Small intestine (tissue), 7 donors: ENCODE results near the gene VASN. TPM values are rescaled to one million over a fixed set of nuclear protein-coding genes. Genes with fewer than 3 reads are reported as not detected.
"Not testable (repeated sequence)": the region's sequence is repeated elsewhere in the genome, so short reads cannot be mapped to it uniquely, and the experiment has no call there.

Source experiments
- DNase-seq, 2 donors: peaks; one replicate each; pipeline versions ENCODE4 v3.0.0 to v3.0.0-alpha.2; 2013
- FAIRE-seq: peaks from 2 replicates; lab custom pipeline; 2012; peaks lifted over from hg19 to GRCh38; lab: Jason Lieb, UNC
- H3K27ac ChIP-seq, 3 donors: one replicate each; pipeline ENCODE4 v1.5.1; 2013; ENCODE audit warnings: low read length in 2 of 3, mild to moderate bottlenecking in 2 of 3, control low read depth in 1 of 3, inconsistent platforms in 1 of 3, low read depth in 1 of 3, moderate library complexity in 1 of 3
- H3K27me3 ChIP-seq, 3 donors: one replicate each; pipeline ENCODE4 v1.6.1; 2013; ENCODE audit warnings: low read length in 3 of 3, inconsistent platforms in 1 of 3; ENCODE audit not compliant: control insufficient read depth in 3 of 3, insufficient read depth in 3 of 3
- H3K36me3 ChIP-seq, 3 donors: one replicate each; pipeline ENCODE4 v1.6.1; 2013; ENCODE audit warnings: low read length in 3 of 3, inconsistent platforms in 1 of 3, low read depth in 1 of 3, mild to moderate bottlenecking in 1 of 3, moderate library complexity in 1 of 3; ENCODE audit not compliant: control insufficient read depth in 3 of 3, insufficient read depth in 2 of 3
- H3K4me1 ChIP-seq, 3 donors: one replicate each; pipeline ENCODE4 v1.6.1; 2013; ENCODE audit warnings: low read length in 2 of 3, inconsistent platforms in 1 of 3, low read depth in 1 of 3, mild to moderate bottlenecking in 1 of 3, moderate library complexity in 1 of 3; ENCODE audit not compliant: control insufficient read depth in 3 of 3, insufficient read depth in 2 of 3
- H3K4me3 ChIP-seq, 3 donors: one replicate each; pipeline ENCODE4 v1.5.1; 2013; ENCODE audit warnings: low read length in 3 of 3, control low read depth in 1 of 3, inconsistent platforms in 1 of 3, low read depth in 1 of 3, mild to moderate bottlenecking in 1 of 3, moderate library complexity in 1 of 3
- H3K9me3 ChIP-seq, 2 donors: one replicate each; pipeline ENCODE4 v1.6.1; 2013; ENCODE audit warnings: low read depth in 1 of 2, low read length in 1 of 2; ENCODE audit not compliant: control insufficient read depth in 2 of 2, insufficient read depth in 1 of 2
- WGBS, 3 donors: extraction: QIAGEN DNeasy Blood & Tissue Kit; methylation state at CpG; one replicate each; pipeline ENCODE4 v1.1.7; 2013; 5-methylcytosine and 5-hydroxymethylcytosine counted together
- polyA plus RNA-seq, 4 donors: library from polyadenylated mRNA; stranded (reverse) in 3 of 4; unstranded in 1 of 4; fragments of 200-250 nt in 3 of 4; fragments of 120-200 nt in 1 of 4; gene quantifications; one replicate each; pipeline versions ENCODE4 v1.2.1 to v1.2.3, GENCODE V29; 2013
- donor health status: healthy with polysubstance abuse.
- donor health status: control.
- donor health status: control.
- donor health status: Bipolar disorder and iron deficiency.
- donor health status: healthy.

Gene VASN
- polyA plus RNA-seq, 4 donors, result 0.45 to 11.4 (median 2.2) TPM

DNA sequence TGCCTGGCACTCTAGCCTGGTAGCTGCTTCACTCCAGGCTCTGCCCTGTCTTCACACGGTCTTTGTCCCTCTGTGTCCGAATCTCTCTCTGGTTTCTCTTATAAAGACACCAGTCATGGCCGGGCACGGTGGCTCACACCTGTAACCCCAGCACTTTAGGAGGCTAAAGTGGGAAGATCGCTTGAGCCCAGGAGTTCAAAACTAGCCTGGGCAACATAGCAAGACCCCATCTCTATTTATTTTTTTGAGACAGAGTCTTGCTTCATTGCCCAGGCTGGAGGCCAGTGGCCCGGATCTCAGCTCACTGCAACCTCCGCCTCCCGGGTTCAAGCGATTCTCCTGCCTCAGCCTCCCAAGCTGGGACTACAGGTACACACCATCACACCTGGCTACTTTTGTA is 37.9 kb upstream of the VASN start:
- 74 to 91% (median 81%) methylated on average over 9 of the region's 9 CpGs for WGBS, 3 donors
- H3K27ac ChIP-seq, FAIRE-seq: not testable (repeated sequence)

DNA sequence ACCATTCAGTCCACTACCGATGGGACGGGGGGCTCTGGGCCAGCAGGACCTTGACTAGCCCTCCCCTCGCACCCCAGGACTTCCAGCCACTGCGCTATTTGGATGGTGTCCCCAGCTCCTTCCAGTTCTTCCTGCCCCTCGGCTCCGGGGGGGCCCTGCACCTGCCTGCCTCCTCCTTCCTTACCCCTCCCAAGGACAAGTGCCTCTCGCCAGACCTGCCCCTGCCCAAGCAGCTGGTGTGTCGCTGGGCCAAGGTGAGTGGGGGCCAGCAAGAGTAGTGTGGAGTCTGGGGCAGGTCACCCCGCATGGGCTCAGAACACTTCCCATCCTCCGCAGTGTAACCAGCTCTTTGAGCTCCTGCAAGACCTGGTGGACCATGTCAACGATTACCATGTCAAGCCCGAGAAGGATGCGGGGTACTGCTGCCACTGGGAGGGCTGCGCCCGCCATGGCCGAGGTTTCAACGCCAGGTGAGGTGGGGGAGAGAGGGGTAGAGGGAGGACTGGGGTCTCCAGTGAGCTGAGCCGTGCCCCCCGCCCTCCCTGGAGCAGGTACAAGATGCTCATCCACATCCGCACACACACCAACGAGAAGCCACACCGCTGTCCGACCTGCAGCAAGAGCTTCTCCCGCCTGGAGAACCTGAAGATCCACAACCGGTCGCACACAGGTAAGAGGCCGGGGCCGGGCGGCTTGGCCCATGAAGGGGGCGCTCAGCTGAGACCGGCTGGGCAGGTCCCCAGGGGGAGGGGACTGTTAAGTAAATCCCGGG is 36.7 kb upstream of the VASN start:
- no peaks in the 10 kb centered on the region for H3K27me3 ChIP-seq
- H3K4me1 ChIP-seq, result no peaks in the 10 kb centered on the region
- FAIRE-seq (no peak), DNase-seq (no peak)
- H3K4me3 ChIP-seq, result no peak overlapping the region
- H3K9me3 ChIP-seq, result no peaks in the 10 kb centered on the region
- peaks cover 0 to 67% (median 2%) of the 10 kb centered on the region in 3 donors for H3K36me3 ChIP-seq
- H3K27ac ChIP-seq, result no peak overlapping the region
- WGBS, 3 donors, result 67 to 82% (median 81%) methylated on average over 32 of the region's 32 CpGs

More for the DNA sequence above, 37.9 kb upstream of the VASN start:
- peaks cover 0 to 55% (median 0%) of the 10 kb centered on the region in 3 donors for H3K36me3 ChIP-seq
- H3K27me3 ChIP-seq, DNase-seq, H3K4me1 ChIP-seq, H3K9me3 ChIP-seq, H3K4me3 ChIP-seq: not testable (repeated sequence)

DNA sequence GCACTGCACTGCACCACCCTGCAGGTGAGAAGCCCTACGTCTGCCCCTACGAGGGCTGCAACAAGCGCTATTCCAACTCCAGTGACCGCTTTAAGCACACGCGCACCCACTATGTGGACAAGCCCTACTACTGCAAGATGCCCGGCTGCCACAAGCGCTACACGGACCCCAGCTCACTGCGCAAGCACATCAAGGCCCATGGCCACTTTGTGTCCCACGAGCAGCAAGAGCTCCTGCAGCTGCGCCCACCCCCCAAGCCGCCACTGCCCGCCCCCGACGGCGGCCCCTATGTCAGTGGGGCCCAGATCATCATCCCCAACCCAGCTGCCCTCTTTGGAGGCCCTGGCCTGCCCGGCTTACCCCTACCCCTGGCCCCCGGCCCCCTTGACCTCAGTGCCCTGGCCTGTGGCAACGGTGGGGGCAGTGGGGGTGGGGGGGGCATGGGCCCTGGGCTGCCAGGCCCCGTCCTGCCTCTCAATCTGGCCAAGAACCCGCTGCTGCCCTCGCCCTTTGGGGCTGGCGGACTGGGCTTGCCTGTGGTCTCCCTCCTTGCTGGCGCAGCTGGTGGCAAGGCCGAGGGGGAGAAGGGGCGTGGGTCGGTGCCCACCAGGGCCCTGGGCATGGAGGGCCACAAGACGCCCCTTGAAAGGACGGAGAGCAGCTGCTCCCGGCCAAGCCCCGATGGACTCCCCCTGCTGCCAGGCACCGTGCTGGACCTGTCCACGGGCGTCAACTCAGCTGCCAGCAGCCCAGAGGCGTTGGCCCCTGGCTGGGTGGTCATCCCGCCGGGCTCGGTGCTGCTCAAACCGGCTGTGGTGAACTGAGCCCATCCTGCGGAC is 34.7 kb upstream of the VASN start:
- DNase-seq (no peak), FAIRE-seq (no peak)
- Histone ChIP-seq H3K4me3 (no peak overlapping the region), H3K27me3 (no peaks in the 10 kb centered on the region), H3K36me3 (peaks cover 0 to 85% (median 4%) of the 10 kb centered on the region in 3 donors), H3K4me1 (no peaks in the 10 kb centered on the region), H3K9me3 (no peaks in the 10 kb centered on the region), H3K27ac (no peak overlapping the region)
- WGBS, 3 donors, result 75 to 93% (median 90%) methylated on average over 36 to 41 of the region's 41 CpGs

DNA sequence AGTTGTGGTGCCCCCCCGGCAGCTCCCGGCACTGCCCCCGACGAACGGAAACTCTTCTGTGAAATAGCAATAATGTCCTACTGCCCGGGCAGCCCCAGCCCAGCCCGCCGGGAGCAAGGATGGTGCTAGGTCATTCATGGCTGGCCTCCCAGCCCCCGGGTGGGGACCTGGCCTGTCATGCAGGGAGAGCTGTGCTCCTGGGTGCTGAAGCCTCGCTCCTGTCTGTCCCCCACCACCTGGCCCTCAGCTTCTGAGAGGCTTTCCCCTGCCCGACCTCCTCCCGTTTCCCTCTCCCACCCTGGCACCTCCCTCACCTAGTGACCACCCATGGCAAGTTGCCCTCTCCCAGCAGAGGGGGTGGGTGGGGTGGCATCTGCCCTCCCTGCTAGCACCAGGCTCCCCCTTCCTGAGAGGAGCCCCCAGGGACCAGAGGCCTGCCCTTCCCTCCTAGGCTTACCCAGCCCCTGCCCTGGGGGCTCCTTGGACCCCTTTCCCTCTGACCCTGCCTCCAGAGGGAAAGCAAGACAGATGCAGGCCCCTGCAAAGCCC is 34.0 kb upstream of the VASN start:
- H3K4me3 ChIP-seq, result no peak overlapping the region
- no peaks in the 10 kb centered on the region for H3K4me1 ChIP-seq
- H3K27ac ChIP-seq, result no peak overlapping the region
- peaks cover 0 to 81% (median 4%) of the 10 kb centered on the region in 3 donors for H3K36me3 ChIP-seq
- H3K9me3 ChIP-seq, result no peaks in the 10 kb centered on the region
- H3K27me3 ChIP-seq, result no peaks in the 10 kb centered on the region
- 75 to 83% (median 80%) methylated on average over 12 of the region's 12 CpGs for WGBS, 3 donors
- FAIRE-seq, result no peak
- DNase-seq, result no peak

DNA sequence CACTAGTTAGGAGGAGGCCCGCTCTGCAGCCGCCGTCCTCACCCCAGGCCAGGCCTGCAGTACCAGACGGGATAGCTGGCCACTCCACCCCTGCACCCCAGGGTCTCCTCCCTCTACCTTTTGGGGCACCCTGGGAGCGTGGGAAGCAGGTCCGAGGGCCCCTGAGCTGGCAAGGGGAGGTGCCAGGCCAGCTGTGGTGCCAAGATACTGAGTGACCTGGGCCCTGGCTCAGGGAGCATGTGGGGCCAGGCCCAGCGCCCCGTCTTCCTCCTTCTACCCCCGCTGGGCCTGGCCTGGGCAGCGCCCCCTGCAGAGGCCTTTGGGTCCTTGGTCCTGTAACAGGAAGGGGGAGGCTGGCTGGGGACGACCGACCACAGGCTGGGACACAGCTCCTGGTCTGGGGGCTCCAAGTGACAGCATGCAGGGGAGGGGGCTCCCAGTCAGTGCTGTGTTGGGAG is 33.5 kb upstream of the VASN start:
- Histone ChIP-seq H3K27me3 (no peaks in the 10 kb centered on the region), H3K4me3 (no peak overlapping the region), H3K9me3 (no peaks in the 10 kb centered on the region), H3K4me1 (no peaks in the 10 kb centered on the region), H3K36me3 (peaks cover 0 to 81% (median 4%) of the 10 kb centered on the region in 3 donors), H3K27ac (no peak overlapping the region)
- WGBS, 3 donors, result 83 to 89% (median 86%) methylated on average over 10 to 12 of the region's 12 CpGs
- DNase-seq, result no peak
- no peak for FAIRE-seq

DNA sequence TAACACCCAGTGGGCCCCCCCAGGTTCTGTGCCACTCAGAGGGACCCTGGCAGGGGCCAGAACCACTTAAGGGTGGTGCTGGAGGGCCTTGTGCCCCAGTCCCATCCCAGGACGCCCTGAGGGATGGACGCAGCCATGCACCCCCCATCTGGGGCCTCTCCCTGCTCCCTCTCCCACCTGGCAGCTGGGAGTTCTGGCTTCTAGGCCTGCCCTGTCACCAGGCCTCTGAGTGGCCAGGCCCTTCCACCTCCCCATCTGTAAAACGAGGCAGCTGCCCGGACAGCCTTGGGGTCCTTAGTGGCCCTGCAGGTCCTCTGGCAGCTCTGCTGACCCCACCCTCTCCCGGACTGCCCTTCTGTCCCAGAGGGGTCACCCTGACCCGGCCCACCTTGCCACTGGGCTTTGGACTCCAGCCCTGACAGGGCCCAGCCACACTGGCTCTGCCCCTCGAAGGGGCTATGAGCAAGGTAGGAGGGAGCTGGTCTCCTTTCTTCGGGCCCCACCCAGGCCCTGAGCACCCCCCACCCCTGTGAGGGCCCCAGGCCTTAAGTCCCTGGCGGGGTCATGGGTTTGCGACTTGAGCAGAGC is 32.8 kb upstream of the VASN start:
- Histone ChIP-seq H3K27me3 (no peaks in the 10 kb centered on the region), H3K9me3 (no peaks in the 10 kb centered on the region), H3K4me3 (no peak overlapping the region), H3K4me1 (no peaks in the 10 kb centered on the region), H3K27ac (no peak overlapping the region), H3K36me3 (peaks cover 0 to 78% (median 4%) of the 10 kb centered on the region in 3 donors)
- 84 to 87% (median 86%) methylated on average over 10 of the region's 10 CpGs for WGBS, 3 donors
- FAIRE-seq (no peak), DNase-seq (no peak)

DNA sequence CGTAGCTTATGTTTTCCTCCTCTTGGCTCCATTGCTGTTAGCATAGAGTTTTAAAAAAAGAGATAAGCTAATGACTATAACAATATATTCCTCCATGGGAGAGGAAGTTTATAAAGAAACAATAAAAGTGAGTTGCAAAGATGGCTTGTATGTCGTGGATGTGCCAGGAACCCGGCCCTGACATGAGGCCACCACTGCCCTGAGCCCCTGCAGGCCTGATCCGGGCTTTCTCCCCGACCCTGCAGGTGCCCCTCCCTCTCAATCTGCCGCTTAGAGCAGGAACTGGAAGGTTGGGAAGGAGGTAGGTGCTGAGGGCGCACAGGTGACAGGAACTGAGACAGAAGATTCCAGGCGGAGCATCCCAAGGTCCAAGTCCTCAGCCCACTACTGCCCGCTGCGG is 32.2 kb upstream of the VASN start:
- Histone ChIP-seq H3K36me3 (peaks cover 0 to 78% (median 4%) of the 10 kb centered on the region in 3 donors), H3K27ac (no peak overlapping the region), H3K4me1 (no peaks in the 10 kb centered on the region), H3K27me3 (no peaks in the 10 kb centered on the region), H3K4me3 (no peak overlapping the region), H3K9me3 (no peaks in the 10 kb centered on the region)
- WGBS, 3 donors, result 75 to 88% (median 77%) methylated on average over 9 to 10 of the region's 10 CpGs
- DNase-seq, result no peak
- no peak for FAIRE-seq

DNA sequence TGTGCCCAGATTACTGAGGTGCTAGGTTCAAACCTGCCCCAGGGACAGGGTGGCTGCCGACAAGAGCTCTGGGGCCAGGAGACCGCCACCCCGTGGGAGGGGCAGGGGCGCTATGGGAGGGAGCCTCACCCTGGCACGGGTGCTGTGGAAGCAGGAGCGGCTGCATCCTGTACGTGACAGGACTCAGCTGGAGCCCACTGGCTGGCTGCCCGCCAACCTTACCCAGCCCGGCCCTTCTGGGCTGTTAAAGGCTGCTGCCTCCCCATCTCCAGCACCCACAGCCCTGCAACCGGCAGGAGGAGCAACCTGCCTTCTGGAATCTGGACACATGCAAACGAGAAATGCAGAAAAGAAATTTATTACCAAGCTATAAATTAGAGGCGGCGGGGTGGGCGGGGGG is 31.7 kb upstream of the VASN start:
- no peak for DNase-seq
- FAIRE-seq, result no peak
- H3K27me3 ChIP-seq, result no peaks in the 10 kb centered on the region
- H3K9me3 ChIP-seq, result no peaks in the 10 kb centered on the region
- H3K4me3 ChIP-seq, result no peak overlapping the region
- H3K27ac ChIP-seq, result no peak overlapping the region
- peaks cover 0 to 77% (median 4%) of the 10 kb centered on the region in 3 donors for H3K36me3 ChIP-seq
- WGBS, 3 donors, result 55 to 75% (median 63%) methylated on average over 11 to 14 of the region's 14 CpGs
- no peaks in the 10 kb centered on the region for H3K4me1 ChIP-seq
